HFFc6 (cell line): ENCODE measurements around the gene CDH18. TPM values are rescaled to one million over a fixed set of nuclear protein-coding genes. Genes with fewer than 3 reads are reported as not detected.

Experiments
- DNase-seq: peaks from one replicate; pipeline ENCODE4 v3.0.0-alpha.2; 2018
- H3K27ac Mint-ChIP-seq: 2 replicates; pipeline ENCODE4 v1.8.0; 2020; ENCODE audit warnings: mild to moderate bottlenecking, mixed read lengths
- H3K27me3 Mint-ChIP-seq: 2 replicates; pipeline ENCODE4 v1.8.0; 2021; ENCODE audit warnings: mild to moderate bottlenecking, moderate library complexity, mixed read lengths; ENCODE audit not compliant: insufficient read depth
- H3K36me3 Mint-ChIP-seq: 2 replicates; pipeline ENCODE4 v1.8.0; 2021; ENCODE audit warnings: low read depth, mixed read lengths
- H3K4me1 Mint-ChIP-seq: 2 replicates; pipeline ENCODE4 v1.8.0; 2020; ENCODE audit warnings: low read depth, mixed read lengths
- H3K4me3 Mint-ChIP-seq: 2 replicates; pipeline ENCODE4 v1.8.0; 2020; ENCODE audit warnings: mild to moderate bottlenecking, moderate library complexity, mixed read lengths
- H3K9me3 Mint-ChIP-seq: 2 replicates; pipeline ENCODE4 v1.8.0; 2020; ENCODE audit warnings: mild to moderate bottlenecking, mixed read lengths
- CTCF ChIP-seq: fragments of 200-600 bp; sonication (generic); IDR thresholded peaks from 2 replicates; pipeline ENCODE4 v1.5.0; 2021; ENCODE audit warnings: antibody characterized with exemption, mild to moderate bottlenecking
- total RNA-seq, 6 experiments: library from RNA; stranded (reverse); fragmentation: NEBNext Ultra II Directional; extraction: Animal tissue kit (Norgen Biotek cat#: 25700); gene quantifications; 2 replicates in 1 of 6; 3 replicates in 5 of 6; pipeline ENCODE4 v1.2.3, GENCODE V29; 2021

Gene CDH18
- total RNA-seq, 6 experiments from 2014 or later, result 0.38 to 0.72 (median 0.58) TPM; not detected in 1

GRCh38 chr5:19534751-19535150, 453.2 kb downstream of the CDH18 start:
- DNase-seq, result no peak
- H3K27me3 Mint-ChIP-seq, result no peaks in the 10 kb centered on the region
- no peaks in the 10 kb centered on the region for H3K4me1 Mint-ChIP-seq
- TF ChIP-seq CTCF, result no peak
- H3K9me3 Mint-ChIP-seq, result peaks cover 18% of the 10 kb centered on the region
- H3K27ac Mint-ChIP-seq, result no peak overlapping the region
- no peak overlapping the region for H3K4me3 Mint-ChIP-seq
- no peaks in the 10 kb centered on the region for H3K36me3 Mint-ChIP-seq

GRCh38 chr5:19532936-19533335, 455.1 kb downstream of the CDH18 start:
- Mint-ChIP-seq H3K4me1 (no peaks in the 10 kb centered on the region), H3K27ac (no peak overlapping the region), H3K9me3 (peaks cover 18% of the 10 kb centered on the region), H3K4me3 (no peak overlapping the region), H3K36me3 (no peaks in the 10 kb centered on the region), H3K27me3 (no peaks in the 10 kb centered on the region)
- no peak for DNase-seq
- TF ChIP-seq CTCF, result no peak

- Mint-ChIP-seq H3K4me1 (no peaks in the 10 kb centered on the region), H3K4me3 (no peak overlapping the region), H3K36me3 (no peaks in the 10 kb centered on the region), H3K27me3 (no peaks in the 10 kb centered on the region), H3K27ac (no peak overlapping the region), H3K9me3 (peaks cover 18% of the 10 kb centered on the region)
- no peak for DNase-seq
- no peak for TF ChIP-seq CTCF
Measured at GRCh38 chr5:19531374-19531952, 456.5 kb downstream of the CDH18 start.

- H3K4me3 Mint-ChIP-seq, result no peak overlapping the region
- H3K36me3 Mint-ChIP-seq, result no peaks in the 10 kb centered on the region; the same call in 1 of the 2 replicates
- H3K9me3 Mint-ChIP-seq, result peaks cover 25% of the 10 kb centered on the region
- H3K27me3 Mint-ChIP-seq, result no peaks in the 10 kb centered on the region
- no peak overlapping the region for H3K27ac Mint-ChIP-seq
- DNase-seq, result no peak
- H3K4me1 Mint-ChIP-seq, result no peaks in the 10 kb centered on the region
- TF ChIP-seq CTCF, result no peak
Measured at GRCh38 chr5:19519448-19519847, 468.6 kb downstream of the CDH18 start.

GRCh38 chr5:19498852-19499251, 489.1 kb downstream of the CDH18 start:
- H3K4me1 Mint-ChIP-seq, result no peaks in the 10 kb centered on the region
- no peak for DNase-seq
- H3K27me3 Mint-ChIP-seq, result no peaks in the 10 kb centered on the region
- H3K36me3 Mint-ChIP-seq, result no peaks in the 10 kb centered on the region
- 0 out of 2 replicates have a peak, but pooled peaks cover 4% of the 10 kb centered on the region for H3K9me3 Mint-ChIP-seq
- H3K4me3 Mint-ChIP-seq, result no peak overlapping the region
- H3K27ac Mint-ChIP-seq, result no peak overlapping the region
- TF ChIP-seq CTCF, result no peak
